GM19397 (cell line): Measurements from ENCODE around the gene SH3RF2.
A peak's percentile ranks its signal among the peaks of the same experiment; 100 is the strongest.

Experiments used
- ATAC-seq: cut with Tn5 transposase; IDR thresholded peaks from one replicate; pipeline ENCODE4 v1.9.1; 2021; ENCODE audit warnings: mild to moderate bottlenecking, moderate library complexity; ENCODE audit not compliant: unreplicated experiment

The SH3RF2 gene

DNA sequence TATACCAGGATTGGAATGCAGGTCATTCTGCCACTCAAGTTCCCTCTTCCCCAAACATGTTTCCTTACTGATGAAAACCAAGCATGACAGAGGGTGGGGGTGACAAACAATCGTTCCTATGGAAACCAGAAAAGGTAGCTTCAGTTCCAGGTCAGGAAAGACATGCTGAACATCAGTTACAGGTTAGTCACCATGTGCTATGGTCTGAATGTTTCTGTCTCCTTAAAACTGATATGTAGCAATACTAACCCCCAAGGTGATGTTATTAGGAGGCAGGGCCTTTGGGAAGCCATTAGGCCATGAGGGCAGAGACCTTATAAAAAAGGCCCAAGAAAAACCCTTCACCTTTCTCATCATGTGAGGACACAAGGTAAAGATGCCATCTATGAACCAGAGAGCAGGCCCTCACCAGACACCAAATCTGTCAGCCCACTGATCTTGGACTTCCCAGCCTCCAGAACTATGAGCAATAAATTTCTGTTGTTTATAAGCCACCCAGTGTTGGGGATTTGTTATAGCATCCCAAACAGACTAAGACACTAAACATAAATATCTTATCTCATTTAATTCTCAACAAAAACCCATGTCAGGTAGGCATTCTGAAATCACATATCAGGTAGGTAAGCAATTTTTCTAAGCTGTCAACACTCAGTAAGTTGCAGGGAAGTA, 15.7 kb upstream of the SH3RF2 start:
- ATAC-seq, result no peak

DNA sequence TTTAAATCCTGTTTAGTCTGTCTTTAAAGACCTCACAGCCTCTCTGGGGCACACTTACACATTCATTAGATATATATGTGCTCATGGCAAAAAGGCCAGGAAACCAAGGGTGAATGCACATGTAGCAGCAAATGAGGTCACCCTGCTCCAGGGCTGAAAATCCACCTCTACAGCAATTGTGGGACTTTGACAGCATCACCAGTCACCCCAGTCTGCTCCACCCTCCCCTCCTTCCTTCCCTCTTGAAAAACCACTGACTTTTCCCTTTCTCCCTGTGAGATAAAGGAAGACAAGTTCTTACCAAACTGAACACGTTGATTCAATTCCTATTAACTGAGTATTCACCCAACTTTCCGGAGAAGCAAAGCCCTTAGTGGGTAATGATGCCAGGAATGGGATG, 15.2 kb upstream of the SH3RF2 start:
- no peak for ATAC-seq

DNA sequence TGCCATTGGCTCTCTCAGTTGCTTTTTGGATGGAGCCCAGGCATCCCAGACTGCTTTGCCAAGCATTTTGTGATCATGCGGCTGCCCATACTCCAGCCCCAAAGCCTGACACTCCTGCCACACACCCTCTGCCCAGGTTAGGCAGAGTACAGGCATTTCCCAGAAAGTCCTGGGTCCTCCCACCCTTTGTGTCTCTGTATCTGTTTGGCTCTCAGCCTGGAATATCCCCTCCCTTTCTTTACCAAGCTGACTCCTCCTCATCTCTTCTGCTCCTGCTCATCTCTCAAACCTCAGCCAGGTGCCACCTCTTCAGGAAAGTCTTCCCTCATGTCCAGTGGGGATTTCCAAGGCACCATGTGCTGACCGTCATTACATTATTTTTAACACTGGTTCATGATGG, 14.3 kb upstream of the SH3RF2 start:
- no peak for ATAC-seq

DNA sequence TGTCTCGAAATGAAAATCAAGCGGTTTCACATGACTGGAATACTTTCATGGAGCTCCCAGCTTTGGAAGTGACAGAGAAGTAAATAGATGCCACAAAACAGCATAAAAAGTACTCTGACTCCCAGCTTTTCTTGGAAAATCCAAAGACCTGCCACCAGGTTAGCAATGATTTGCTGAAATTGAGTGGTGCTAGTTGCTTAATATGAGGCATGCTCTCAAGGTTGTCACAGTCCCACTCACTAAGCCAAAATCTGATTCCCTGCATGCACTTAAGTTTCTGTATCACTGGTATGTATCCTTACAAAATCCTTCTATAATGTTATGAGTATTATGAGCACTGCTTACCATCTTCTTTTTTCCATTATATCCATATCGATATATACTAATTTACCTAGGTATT, 13.0 kb upstream of the SH3RF2 start:
- no peak for ATAC-seq

DNA sequence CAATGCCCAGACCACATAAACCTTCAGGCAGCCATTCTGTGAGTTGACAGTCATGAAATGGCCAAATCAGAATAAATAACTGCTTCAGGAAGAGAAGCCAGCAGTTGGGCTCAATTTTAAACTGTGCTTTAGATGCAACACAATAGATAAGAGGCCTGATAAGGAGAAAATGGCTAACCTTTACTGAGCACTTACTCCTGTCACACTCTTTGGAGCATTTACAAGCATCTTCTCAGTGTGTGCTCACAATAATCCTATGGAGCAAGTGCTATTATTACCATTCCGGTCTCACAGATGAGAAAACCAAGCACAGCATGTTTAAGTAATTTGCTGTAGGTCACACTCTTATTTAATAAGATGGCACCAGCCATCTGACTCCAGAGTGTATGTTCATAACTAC, 11.5 kb upstream of the SH3RF2 start:
- no peak for ATAC-seq

DNA sequence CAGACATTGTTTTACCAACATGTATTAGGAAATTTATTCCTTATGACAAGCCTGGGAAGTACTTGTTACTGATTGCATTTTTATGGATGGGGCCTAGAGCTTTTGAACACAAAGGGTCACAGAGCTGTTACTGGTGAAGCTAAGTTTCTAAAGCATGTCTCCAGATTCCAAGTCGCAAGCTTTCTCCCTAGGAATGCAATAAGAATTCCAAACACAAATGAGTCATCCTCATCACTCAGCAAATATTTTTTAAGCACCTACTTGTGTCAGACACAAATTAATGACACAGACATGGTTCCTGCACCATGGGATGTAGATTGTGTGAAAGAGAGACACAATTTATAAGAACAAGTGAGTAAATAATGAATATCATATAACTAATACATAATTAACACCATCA, 11.0 kb upstream of the SH3RF2 start:
- ATAC-seq, result no peak

DNA sequence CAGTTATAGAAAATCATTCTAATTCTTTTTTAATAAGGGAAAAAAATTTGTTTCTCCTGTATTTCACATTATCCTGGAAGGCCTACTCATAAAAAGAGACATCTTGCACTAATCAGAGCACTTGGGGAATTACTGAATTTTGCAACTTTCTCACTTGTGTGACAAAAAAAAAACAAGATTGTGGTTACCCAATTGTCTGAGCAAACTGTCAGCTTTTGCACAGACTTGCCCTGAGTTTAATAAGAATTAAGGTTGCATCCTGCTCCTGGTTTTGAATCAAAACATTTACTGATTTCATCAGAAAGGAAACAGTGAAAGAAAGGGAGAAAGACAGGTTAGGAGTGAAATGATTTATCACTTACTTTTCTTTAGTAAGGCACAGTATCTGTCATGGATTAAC, 10.6 kb upstream of the SH3RF2 start:
- no peak for ATAC-seq

DNA sequence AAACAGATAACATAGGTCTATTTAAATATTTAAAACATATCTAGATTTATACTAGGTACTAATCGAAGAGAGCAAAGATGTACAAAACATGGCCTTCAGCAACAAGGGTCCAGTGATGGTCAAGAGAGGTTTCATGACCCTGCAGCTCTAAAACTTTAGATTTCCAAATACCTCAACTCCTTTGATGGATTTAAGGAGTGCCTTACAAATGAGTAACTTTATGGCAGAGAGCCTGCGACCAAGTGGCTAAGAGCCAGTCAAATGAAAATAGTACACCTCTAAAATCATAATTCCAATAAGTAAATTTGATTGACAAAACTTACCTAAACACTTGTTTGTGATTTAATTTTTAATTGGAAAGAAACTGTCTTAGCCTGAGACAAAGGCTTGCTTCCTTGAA, 4.7 kb upstream of the SH3RF2 start:
- ATAC-seq, result no peak

DNA sequence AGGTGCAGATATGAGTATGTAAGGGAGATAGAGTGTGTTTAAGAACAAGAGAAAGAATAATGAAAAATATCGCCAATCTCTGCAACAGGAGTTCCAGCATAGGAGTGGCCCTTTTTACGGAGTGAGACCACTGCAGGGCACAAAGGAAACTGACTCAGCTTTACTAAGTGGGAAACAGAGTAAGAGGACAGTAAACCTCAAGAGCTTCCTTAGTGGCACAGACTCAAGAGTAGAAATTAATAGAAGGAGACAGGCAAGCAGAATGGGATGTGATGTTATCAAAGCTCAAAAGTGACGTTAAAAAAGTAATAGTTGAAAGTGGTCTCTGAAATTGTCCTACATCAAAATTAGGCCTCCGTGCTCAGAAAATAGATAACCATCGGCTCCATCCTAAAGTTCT, 2.1 kb upstream of the SH3RF2 start:
- no peak for ATAC-seq

DNA sequence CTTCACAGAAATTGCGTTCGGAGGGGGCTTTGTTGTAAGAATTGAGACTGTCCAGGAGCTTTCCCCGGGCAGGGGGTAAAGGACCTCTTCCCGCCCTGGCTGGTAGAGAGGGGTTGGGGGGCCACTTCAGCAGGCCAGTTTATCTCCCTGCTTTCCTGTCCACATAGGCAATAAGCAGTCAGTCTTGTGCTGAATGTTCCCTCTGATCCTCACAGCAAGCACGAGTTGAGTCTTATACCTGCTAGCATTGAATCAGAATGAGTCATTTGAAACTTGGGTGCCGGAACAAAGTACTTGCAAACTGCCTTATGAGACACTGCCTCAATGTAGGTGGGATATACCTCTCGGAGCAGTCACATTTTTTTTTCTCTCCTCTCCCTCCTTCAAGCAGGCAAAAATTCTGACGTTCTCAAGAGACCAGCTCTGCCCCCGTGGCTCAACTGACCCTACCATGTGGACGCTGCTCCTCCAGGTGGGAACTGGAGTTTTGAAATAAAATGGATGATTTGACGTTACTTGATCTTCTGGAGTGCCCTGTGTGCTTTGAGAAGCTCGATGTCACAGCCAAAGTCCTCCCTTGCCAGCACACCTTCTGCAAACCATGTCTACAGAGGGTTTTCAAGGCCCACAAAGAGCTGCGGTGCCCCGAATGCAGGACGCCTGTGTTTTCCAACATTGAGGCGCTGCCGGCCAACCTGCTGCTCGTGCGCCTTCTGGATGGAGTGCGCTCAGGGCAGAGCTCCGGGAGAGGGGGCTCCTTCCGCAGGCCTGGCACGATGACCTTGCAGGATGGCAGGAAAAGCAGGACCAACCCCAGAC, 1.3 kb downstream of the SH3RF2 start:
- ATAC-seq, result no peak

DNA sequence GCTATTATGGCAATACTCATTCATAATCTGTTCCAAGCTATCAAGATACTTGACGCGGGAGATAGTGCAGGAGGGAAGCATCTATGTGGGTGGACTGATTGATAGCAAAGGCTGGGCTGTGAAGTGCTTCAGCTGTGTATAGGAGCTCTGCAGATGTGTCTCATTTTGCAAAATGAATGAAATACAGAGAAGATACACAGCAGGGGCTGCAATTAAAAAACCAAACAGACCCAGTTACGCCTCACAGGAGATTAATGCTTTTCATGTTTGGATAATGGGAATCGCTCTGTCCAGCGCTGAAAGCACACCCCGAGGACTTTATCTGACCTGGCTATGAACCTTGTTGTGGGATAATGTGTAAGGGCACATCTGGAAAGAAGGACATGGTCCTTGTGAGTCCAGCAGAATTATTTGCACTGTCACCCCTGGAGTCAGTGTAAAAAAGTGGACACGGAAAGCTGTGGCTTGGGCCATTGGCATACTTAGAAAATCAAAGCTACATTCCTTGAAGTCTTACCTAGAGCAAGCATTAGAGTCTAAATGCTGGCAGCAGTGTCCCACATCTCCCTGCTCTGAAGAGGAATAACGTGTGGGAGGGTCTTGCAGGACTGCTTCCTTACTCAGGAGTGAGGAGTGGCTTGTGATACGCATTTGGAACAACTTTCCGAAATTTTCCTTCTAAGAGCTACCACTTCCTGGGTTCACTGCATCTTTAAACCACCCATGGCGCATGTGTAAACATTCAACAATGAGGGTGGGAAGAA, 2.6 kb downstream of the SH3RF2 start:
- ATAC-seq, result no peak

DNA sequence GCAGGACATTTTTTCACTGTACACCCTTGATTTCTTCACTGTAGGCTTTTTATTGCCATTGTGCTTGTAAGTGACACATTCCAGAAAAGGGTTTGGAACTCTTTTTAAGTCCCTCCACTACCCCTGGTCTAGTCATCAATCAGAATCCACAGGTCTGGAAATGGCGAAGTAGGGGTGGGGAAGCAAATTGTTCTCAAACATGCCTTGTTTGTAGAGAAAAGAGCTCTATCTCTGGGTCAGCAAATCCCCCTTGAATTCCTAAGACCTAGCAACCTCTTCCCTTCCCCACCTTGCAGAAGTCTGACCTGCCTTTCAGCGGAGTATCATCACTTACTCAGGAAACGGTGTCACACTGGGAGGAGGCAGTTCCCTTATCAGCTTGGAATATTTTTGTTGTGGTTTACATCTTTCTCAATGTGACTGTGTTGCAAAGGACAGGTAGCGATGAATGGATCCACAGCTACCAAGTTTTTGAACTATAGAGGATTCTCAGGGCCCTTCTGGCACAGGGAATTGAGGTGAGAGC, 3.2 kb downstream of the SH3RF2 start:
- no peak for ATAC-seq

DNA sequence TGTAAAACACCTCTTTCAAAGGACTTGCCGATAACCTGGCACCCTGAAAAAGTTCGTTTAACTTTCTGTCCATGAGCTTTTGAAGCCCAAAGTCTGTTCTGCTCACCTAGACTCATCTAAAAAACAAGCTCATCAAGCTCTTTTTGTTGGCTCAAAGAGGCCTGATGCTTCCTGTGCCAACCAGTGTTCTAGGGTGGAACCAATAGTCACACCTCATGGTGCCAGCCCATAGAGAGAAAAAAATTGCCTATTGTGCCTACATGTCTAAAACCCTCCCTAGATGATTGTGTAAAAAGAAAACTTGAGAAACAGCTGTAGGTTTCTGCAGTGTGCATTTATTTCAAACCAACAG, 4.7 kb downstream of the SH3RF2 start:
- ATAC-seq, result no peak

DNA sequence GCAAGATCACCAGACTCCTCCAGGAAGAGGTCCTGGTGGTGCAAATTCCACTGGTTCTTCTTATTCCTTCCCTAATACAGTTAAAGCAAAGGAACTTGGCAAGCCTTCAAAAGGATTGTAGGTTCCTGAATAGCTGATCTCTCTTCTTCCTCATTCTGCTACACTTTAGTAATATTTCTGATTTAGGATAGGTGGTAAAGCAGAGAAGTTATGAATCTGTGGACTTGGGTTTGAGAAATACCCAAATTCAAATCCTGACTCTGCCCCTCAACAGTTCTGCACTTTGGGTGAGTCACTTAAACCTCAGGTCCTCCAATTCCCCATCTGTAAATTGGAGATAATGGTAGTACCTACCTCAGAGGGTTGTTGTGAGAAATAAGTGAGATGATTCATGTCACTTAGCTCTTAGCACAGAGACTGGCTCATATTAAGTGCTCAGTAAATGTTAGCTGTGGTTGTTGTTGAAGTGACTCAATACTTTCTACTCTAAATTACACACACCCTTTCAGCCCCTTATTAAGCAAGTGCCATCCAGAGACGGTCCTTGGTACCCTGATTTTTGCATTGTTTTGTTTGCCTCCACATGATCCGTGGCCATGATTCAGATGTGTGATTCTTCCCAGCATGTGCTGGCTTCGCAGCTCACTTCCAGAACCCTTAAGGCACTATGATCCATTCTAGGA, 5.2 kb downstream of the SH3RF2 start:
- ATAC-seq, result no peak

DNA sequence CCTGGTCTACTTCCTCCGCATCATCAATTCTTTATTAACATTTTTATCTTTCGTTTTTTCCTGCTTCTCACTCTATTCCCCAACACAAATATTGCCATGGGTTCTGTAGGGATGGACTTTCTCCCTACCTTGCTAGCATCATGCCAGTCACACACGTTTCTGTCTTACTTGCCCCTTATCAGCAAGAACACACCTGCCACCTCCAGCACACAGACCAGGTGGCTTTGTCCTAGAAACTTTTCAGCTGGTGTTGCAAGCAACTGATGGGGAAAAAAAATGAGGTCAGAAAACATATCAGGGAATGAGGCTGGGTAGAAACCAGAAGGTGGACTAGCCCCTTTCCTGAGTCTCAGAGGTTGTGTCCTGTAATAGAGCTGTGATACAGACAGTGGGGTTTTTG, 5.8 kb downstream of the SH3RF2 start:
- no peak for ATAC-seq

DNA sequence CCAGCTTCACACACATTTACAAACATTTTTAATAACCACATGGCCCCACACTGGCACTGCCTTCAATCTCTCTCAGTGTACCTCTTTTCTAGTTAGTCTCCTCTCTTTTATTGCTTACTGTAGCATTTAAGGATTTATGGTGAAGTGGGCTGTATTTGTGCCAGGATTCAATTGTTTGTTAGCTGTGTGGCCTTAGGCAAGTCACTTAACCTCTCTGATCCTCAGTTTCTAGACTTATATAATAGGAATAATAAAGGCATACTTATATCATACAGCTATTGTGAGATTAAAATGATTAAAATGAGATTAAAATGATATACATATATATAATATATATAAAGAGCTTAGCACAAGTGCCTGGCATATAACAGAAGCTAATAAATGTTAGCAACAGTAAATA, 6.4 kb downstream of the SH3RF2 start:
- no peak for ATAC-seq

DNA sequence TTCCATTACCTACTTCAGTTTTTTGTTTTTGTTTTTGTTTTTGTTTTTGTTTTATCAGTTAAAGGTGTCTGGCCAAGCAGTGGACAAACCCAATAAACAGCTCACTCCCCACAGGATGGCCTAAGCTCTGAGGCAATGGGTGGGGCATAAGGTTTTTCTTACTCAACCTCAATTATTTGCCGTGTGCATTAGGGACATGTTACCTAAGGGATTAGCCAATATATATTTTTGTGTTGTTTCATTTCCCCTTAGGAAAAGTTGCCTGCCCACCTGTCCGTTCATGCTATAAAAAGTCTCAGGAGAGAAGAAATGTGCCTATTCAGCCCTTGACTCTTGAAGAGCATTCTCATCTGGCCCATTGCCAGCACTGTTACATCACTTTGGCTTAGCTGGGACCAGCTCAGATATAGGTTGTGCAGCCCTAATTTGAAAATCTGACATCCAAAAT, 7.3 kb downstream of the SH3RF2 start:
- ATAC-seq, result no peak

DNA sequence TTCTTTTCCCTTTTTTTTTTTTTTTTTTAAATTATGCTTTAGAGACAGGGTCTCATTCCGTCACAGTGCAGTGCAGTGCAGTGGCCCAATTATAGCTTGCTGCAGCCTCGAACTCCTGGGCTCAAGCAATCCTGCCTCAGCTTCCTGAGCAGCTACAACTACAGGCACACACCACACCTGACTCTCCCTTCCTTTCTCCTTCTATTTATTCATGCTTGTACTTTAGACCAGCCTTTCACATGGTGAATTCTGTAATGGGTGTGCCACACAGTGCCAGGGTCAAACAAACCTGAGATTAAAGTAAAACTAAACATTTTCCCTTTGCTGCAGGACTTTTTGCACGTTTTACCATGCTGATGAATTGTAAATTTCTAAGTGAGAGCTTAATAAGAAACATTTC, 8.0 kb downstream of the SH3RF2 start:
- ATAC-seq, result no peak

DNA sequence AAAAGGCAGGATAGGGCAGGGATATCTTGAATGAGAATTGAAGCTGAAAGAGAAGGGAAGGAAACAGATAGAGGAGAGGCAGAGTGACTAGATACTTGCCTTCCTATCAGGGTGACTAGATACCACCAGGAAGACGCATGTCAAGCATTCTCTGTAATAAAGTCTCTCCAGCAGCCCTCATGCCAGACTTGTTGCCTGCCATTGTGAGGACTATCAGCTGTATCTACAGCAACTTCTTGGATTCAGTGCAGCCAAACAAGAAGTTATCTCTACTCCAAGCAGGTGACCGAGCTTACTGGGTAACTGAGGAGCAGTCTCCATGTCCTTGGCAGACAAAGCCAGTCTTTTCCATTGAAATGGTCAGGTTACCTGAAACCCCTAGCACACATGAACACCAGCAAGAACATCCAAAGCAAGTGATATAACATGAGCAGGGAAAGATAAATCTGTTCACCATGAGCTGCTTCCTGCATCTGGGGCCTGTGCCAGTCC, 9.3 kb downstream of the SH3RF2 start:
- ATAC-seq, result no peak

DNA sequence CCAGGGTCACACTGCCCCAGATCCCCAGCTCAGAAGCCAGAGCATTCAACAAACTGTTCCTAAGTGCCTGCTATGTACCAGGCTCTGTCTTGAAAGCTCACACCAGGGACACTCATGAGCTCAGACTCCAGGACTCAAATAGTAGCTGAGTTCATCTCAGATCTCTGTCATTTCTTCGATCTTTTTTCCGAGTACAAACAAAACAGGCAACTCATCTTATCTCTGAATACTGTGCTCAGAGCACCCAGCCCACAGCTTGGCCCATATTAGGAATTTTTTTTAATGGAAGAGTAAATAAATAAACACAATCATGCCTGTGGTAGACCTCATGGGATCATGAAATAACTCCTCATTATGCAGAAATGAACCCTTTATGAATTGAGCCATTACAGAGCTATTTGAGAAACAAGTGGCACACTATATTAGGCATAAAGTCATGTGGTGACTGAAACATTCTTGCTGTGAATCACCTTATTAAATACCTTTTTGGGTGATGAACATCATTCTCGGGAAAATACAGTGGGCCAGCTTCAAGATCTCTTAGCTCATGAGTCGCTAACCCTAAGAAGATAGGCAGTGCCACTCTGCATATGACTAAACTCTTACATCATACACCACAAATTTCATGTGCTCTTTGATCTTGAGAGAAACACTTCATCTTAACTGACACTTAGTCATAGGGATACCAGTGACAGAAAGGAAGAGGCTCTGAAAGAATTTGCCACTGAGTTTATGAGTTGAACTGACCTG, 9.9 kb downstream of the SH3RF2 start:
- ATAC-seq, result peak; percentile 63
